GM23338 (cell line): ENCODE measurements around the gene FAM90A1.
"Not testable (repeated sequence)": the region's sequence is repeated elsewhere in the genome, so short reads cannot be mapped to it uniquely, and the experiment has no call there.

Experiments used
- JUNB ChIP-seq: IDR thresholded peaks from one replicate; pipeline ENCODE4 v1.6.1; 2016; ENCODE audit warnings: antibody characterized with exemption; ENCODE audit not compliant: unreplicated experiment
- TF ChIP-seq, protein P1 (sequence below), 2 experiments: fragments of 200-600 bp in 1 of 2; sonication (generic) in 1 of 2; conservative IDR thresholded peaks; 2 replicates each; pipeline versions ENCODE4 v1.5.1 to v1.6.1; 2016 to 2017; ENCODE audit warnings: antibody characterized with exemption in 2 of 2, low read depth in 2 of 2, mild to moderate bottlenecking in 2 of 2, moderate library complexity in 1 of 2

DNA sequence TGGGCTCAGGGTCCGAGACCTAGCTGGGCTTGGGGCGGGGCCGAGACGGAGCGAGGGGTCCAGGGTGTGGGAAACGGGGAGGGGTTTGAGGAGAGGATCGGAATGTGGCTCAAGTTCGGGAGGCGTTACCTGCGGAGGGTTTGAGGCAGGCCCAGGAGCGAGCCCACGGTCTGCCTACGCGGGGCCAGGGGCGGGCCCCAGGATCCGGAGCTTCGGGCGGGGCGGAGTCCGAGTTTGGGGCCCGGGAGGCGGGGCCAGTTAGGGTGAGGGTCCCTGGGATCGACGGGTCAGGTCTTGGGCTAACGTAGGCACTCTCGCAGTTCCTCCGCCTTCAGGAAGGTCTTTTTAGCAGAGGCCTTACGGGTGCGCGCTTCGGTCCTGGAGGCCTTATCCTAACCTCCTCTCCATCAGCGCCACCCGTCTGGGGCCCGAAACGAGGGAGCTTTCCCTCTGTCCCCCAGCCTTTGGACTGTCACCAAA is 16.3 kb upstream of the FAM90A1 start:
- TF ChIP-seq, protein P1, sequence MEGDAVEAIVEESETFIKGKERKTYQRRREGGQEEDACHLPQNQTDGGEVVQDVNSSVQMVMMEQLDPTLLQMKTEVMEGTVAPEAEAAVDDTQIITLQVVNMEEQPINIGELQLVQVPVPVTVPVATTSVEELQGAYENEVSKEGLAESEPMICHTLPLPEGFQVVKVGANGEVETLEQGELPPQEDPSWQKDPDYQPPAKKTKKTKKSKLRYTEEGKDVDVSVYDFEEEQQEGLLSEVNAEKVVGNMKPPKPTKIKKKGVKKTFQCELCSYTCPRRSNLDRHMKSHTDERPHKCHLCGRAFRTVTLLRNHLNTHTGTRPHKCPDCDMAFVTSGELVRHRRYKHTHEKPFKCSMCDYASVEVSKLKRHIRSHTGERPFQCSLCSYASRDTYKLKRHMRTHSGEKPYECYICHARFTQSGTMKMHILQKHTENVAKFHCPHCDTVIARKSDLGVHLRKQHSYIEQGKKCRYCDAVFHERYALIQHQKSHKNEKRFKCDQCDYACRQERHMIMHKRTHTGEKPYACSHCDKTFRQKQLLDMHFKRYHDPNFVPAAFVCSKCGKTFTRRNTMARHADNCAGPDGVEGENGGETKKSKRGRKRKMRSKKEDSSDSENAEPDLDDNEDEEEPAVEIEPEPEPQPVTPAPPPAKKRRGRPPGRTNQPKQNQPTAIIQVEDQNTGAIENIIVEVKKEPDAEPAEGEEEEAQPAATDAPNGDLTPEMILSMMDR (conservative IDR thresholded peaks at IDR 0.05; ENCODE audit: low read depth in 2 of 2): not testable (repeated sequence)
- TF ChIP-seq JUNB: not testable (repeated sequence)
